ENCODE results near the gene DCTN5. TPM values are rescaled to one million over a fixed set of nuclear protein-coding genes. Genes with fewer than 3 reads are reported as not detected.

DCTN5 gene
- total RNA-seq, 2 donors from 2014 or later = 61.5 to 62.1 TPM

DNA sequence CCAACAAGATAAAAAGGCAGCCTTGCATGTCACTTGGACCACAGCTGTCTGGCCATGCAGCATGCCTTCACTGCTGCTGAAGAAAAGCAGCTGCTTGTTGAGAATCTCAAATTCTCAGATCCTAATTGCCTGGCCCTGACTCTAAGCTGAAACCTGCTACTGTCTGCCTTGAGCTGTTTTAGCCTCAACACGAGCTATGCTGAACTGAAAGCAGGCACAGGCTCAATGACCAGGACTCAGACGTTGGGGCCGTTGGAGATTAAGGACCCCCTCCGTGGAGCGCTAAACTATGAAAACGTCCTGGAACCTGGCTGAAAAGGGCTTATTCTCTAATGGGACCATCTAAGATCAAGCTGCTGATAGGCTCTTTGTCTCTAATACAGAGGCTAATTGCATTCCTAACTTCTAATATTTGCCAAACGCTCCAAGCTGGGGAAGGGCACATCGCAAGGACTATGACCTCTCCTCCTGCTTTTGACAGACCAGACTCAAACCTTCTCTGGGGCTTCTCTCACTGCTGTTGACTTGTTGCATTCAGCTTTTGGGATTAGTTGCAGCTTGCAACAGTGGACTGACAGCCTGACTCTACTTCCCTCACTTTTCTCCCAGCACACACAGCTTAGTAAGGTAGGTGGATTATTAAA is 32.8 kb downstream of the DCTN5 start:
- DNase-seq = no peak
- H3K36me3 ChIP-seq = no peaks in the 10 kb centered on the region

DNA sequence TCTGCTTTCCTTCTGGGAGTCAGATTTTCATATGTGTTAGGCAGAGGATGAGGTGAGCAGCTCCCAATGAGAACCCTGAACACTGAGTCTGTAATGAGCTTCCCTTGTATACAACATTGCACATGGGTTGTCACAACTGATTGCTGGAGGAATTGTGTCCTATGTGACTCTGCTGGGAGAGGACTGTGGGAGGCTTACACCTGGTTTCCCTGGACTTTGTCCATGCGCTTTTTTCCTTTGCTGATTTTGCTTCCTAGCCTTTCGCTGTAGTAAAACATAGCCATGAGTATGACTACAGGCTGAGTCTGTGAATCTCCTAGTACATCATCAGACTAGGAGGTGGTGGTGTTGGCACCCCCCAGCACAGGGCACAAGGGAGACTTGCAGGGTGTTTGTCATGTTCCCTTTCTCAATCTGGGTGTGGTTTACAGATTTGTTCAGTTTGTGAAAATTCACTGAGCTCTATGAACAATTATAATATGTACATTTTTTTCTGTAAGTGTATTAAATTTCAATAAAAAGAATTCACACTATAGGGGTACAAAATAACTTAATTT is 35.7 kb downstream of the DCTN5 start:
- TF ChIP-seq, protein P1, sequence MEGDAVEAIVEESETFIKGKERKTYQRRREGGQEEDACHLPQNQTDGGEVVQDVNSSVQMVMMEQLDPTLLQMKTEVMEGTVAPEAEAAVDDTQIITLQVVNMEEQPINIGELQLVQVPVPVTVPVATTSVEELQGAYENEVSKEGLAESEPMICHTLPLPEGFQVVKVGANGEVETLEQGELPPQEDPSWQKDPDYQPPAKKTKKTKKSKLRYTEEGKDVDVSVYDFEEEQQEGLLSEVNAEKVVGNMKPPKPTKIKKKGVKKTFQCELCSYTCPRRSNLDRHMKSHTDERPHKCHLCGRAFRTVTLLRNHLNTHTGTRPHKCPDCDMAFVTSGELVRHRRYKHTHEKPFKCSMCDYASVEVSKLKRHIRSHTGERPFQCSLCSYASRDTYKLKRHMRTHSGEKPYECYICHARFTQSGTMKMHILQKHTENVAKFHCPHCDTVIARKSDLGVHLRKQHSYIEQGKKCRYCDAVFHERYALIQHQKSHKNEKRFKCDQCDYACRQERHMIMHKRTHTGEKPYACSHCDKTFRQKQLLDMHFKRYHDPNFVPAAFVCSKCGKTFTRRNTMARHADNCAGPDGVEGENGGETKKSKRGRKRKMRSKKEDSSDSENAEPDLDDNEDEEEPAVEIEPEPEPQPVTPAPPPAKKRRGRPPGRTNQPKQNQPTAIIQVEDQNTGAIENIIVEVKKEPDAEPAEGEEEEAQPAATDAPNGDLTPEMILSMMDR (IDR thresholded peaks at IDR 0.05) = no peak
- intact Hi-C loops (cut with DNase I) = no loop called here
- no peaks in the 10 kb centered on the region for H3K36me3 ChIP-seq
- peak; percentile 61 for DNase-seq
- peak overlapping the region in 1 of 2 donors; percentile 29 for H3K9ac ChIP-seq (ENCODE audit: low read depth in 2 of 2, low read length in 2 of 2)
- H3K9me3 ChIP-seq = no peaks in the 10 kb centered on the region
- no peaks in the 10 kb centered on the region for H3K4me1 ChIP-seq
- H3K27me3 ChIP-seq = no peaks in the 10 kb centered on the region
- no peak overlapping the region for H3K4me3 ChIP-seq
- H3K27ac ChIP-seq = peak overlapping the region; percentile 11

More for the DNA sequence above, 32.8 kb downstream of the DCTN5 start:
- Histone ChIP-seq H3K4me1 (no peaks in the 10 kb centered on the region), H3K27ac (no peak overlapping the region), H3K4me3 (no peak overlapping the region), H3K27me3 (no peaks in the 10 kb centered on the region), H3K9me3 (no peaks in the 10 kb centered on the region), H3K9ac (ENCODE audit: low read depth in 2 of 2, low read length in 2 of 2) (no peak overlapping the region)
- TF ChIP-seq, protein P1 (IDR thresholded peaks at IDR 0.05) = no peak
- intact Hi-C loops (cut with DNase I) = no loop called here

DNA sequence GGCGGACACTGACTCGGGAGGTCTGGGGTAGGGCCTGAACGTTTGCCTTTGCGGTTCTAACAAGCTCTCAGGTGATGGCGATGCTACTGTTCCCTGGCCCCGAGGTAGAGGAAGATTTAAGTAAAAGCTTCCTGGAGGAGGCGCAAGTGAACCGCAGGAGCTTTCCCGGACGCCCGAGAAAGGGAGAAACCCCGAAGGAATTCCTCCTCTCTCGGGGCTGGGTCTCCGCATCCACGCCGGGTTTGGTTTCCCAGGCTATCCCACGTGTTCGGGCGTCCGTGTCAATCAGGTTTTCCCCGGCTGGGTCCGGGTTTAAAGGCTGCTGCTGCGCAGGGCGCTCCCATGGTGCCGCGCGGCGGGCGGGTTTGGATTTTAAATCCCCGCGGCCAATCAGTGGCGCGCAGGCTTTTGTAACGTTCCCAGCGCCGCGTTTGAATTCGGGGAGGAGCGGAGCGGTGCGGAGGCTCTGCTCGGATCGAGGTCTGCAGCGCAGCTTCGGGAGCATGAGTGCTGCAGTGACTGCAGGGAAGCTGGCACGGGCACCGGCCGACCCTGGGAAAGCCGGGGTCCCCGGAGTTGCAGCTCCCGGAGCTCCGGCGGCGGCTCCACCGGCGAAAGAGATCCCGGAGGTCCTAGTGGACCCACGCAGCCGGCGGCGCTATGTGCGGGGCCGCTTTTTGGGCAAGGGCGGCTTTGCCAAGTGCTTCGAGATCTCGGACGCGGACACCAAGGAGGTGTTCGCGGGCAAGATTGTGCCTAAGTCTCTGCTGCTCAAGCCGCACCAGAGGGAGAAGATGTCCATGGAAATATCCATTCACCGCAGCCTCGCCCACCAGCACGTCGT is 37.4 kb downstream of the DCTN5 start, which contains the start of gene PLK1:
PLK1 (plus strand) TSS at position 460 of the 844 bp plus-strand sequence; CDS start at position 504, 44 bp downstream.
- Histone ChIP-seq H3K4me3 (peak within 1 kb of the TSS; percentile 56), H3K4me1 (no peaks in the 10 kb centered on the region), H3K9ac (ENCODE audit: low read depth in 2 of 2, low read length in 2 of 2) (peak within 1 kb of the TSS; percentile 44 to 62), H3K9me3 (no peaks in the 10 kb centered on the region), H3K36me3 (no peaks in the 10 kb centered on the region), H3K27ac (peak within 1 kb of the TSS; percentile 11), H3K27me3 (no peaks in the 10 kb centered on the region)
- TF ChIP-seq, protein P1 (IDR thresholded peaks at IDR 0.05) = no peak
- DNase-seq = peak; percentile 91
- intact Hi-C loops (cut with DNase I) = no loop called here

DNA sequence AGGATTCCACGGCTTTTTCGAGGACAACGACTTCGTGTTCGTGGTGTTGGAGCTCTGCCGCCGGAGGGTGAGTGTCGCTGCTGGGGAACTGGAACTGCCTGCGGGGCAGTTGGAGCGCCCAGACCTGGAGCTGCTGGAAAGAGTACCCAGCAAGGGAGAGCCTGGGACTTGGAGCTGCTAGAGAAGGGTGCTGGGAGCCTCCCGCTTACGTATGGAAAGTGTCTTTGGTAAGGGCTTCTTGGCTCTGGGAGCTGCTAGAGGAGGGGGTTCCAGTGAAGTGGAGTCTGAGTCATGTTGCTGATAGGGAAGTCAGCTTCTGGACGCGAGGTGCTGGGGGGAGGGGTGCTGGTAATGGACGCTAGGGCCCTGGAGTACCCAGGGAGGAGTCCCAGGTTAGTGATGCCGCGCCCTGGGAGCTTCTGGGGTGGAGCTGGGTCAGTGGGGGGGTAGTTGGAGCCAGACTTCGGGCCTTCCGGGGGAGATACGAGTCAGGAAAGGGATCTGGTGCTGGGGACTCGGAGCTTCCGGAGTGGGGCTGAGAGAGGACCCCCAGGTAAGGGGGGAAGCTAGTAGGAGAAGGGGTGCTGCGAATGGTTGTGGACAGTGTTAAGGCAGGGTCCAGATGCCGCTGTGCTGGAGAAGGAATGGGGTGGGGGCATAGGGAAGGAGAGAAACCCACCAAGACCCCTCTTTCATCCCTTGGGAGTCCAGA is 38.2 kb downstream of the DCTN5 start:
- H3K27me3 ChIP-seq = no peaks in the 10 kb centered on the region
- H3K9ac ChIP-seq (ENCODE audit: low read depth in 2 of 2, low read length in 2 of 2) = peak overlapping the region in 1 of 2 donors; percentile 62
- no peak overlapping the region for H3K27ac ChIP-seq
- peak; percentile 78 for DNase-seq
- intact Hi-C loops (cut with DNase I) = no loop called here
- peak overlapping the region; percentile 56 for H3K4me3 ChIP-seq
- H3K9me3 ChIP-seq = no peaks in the 10 kb centered on the region
- H3K36me3 ChIP-seq = no peaks in the 10 kb centered on the region
- TF ChIP-seq, protein P1 (IDR thresholded peaks at IDR 0.05) = no peak
- no peaks in the 10 kb centered on the region for H3K4me1 ChIP-seq

DNA sequence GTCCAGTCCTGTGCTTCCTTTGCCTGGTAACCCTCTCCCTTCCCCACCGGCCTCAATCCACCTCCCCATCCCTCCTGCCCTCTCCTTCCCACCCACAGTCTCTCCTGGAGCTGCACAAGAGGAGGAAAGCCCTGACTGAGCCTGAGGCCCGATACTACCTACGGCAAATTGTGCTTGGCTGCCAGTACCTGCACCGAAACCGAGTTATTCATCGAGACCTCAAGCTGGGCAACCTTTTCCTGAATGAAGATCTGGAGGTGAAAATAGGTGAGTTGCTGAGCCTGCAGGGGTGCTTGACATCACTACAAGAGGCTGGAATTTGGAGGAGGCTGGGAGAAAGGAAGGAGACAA is 38.7 kb downstream of the DCTN5 start:
- Histone ChIP-seq H3K27me3 (no peaks in the 10 kb centered on the region), H3K4me3 (no peak overlapping the region), H3K9me3 (no peaks in the 10 kb centered on the region), H3K36me3 (no peaks in the 10 kb centered on the region), H3K27ac (no peak overlapping the region), H3K4me1 (no peaks in the 10 kb centered on the region), H3K9ac (ENCODE audit: low read depth in 2 of 2, low read length in 2 of 2) (peak overlapping the region in 1 of 2 donors; percentile 62)
- intact Hi-C loops (cut with DNase I) = no loop called here
- TF ChIP-seq, protein P1 (IDR thresholded peaks at IDR 0.05) = no peak
- DNase-seq = no peak
